Bone marrow (tissue), 2 donors: ENCODE data around the gene IDI1.
"Not testable (repeated sequence)": the region's sequence is repeated elsewhere in the genome, so short reads cannot be mapped to it uniquely, and the experiment has no call there.

Source experiments
- DNase-seq, 2 donors: peaks; one replicate each; lab custom pipeline; 2025; lab: John Stamatoyannopoulos, UW

IDI1 gene

GRCh38 chr10:1034758-1035157 is 14.2 kb downstream of the IDI1 start:
- DNase-seq: no peak

DNA sequence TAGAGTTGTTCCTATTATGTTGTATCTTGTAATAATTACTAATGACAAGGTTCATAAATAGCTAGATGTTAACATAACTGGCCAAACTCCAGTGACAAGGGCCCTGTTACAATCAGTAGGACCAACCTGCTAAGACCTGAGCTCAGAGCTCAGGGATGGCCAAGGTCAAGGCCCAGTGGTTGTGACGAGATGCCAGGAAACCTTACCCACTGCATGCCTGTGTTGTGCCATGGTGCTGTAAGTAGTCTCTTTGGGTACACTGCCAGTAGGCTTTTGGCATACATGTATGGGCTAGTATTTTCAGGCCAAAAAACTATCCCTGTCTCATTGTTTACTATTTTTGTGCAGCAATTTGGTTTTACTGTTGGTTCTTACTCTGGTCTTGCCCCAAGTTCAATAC is 15.3 kb downstream of the IDI1 start:
- no peak for DNase-seq

GRCh38 chr10:1029838-1030237 is 19.1 kb downstream of the IDI1 start:
- no peak for DNase-seq

DNA sequence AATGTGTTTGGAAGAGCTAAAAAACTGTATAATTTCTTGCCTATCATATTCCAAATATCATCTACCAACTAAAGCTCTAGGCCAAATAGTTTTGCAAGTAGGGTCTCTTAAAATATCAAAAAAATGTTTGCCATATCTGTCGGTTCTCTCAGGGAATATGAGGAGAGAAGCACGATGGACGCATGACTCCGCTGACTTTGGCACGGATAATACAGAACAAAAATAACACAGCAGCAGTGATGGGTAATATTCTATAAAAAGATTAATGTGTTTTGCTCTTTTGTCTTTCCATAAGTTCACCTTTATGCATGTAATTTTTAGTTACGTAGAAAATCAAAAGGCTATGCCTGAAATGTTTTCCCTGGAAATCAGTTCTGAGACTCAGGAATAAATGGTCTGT is 22.3 kb downstream of the IDI1 start:
- DNase-seq: no peak

- no peak for DNase-seq
Observed at GRCh38 chr10:1025683-1026082, 23.2 kb downstream of the IDI1 start, which contains the start of gene IDI2. Gene IDI2 (minus strand): TSS chr10:1025859. CDS start chr10:1024723, 1,136 bp downstream.

GRCh38 chr10:1024103-1024502 is 24.8 kb downstream of the IDI1 start:
- no peak for DNase-seq

GRCh38 chr10:1022413-1022812 is 26.5 kb downstream of the IDI1 start:
- DNase-seq: no peak

- no peak for DNase-seq
Observed at GRCh38 chr10:1020958-1021357, 28.0 kb downstream of the IDI1 start.

DNA sequence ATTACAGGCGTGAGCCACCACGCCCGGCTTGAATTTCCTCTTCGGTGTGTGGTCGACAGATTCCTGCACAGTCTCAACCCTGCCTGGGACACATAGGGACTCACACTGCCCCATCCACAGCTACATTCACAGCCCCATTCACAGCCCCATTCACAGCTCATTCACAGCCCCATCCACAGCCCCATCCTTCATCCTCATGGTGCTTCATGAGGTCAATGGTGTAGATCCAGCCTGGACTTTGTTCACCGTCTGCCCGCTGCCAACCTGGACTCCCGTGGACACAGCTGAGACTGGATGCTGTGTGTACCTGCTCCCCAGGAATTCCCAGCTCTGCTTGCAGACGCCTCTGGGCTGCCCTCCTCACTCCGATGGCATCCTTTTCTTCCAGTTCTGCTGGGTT is 28.5 kb downstream of the IDI1 start:
- DNase-seq: no peak

- DNase-seq: no peak
Observed at GRCh38 chr10:1019362-1019761, 29.6 kb downstream of the IDI1 start.

- no peak for DNase-seq
Observed at GRCh38 chr10:1015688-1016087, 33.2 kb downstream of the IDI1 start.

- DNase-seq: no peak
Observed at GRCh38 chr10:1011696-1012095, 37.2 kb downstream of the IDI1 start.

DNA sequence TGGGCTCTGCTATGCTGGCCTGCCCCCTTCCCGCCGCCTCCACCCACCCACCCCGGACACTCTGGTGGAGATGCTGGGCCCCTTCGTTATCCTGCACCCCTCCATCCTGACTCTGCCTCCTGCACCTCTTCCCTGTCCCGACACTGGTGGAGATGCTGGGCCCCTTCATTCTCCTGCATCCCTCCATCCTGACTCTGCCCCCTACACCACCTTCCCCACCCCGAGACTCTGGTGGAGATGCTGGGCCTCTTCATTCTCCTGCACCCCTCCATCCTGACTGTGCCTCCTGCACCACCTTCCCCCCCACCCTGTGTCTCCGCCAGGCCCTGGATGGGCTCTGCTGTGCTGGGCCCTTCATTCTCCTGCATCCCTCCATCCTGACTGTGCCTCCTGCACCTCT is 38.2 kb downstream of the IDI1 start:
- DNase-seq: no peak

- not testable (repeated sequence) for DNase-seq
Observed at GRCh38 chr10:1009947-1010346, 39.0 kb downstream of the IDI1 start.

GRCh38 chr10:1009071-1009494 is 39.8 kb downstream of the IDI1 start:
- DNase-seq: no peak

GRCh38 chr10:1007583-1007982 is 41.3 kb downstream of the IDI1 start:
- no peak for DNase-seq

GRCh38 chr10:1006573-1006972 is 42.3 kb downstream of the IDI1 start:
- DNase-seq: no peak

- DNase-seq: no peak
Observed at GRCh38 chr10:1003884-1004670, 44.8 kb downstream of the IDI1 start.

DNA sequence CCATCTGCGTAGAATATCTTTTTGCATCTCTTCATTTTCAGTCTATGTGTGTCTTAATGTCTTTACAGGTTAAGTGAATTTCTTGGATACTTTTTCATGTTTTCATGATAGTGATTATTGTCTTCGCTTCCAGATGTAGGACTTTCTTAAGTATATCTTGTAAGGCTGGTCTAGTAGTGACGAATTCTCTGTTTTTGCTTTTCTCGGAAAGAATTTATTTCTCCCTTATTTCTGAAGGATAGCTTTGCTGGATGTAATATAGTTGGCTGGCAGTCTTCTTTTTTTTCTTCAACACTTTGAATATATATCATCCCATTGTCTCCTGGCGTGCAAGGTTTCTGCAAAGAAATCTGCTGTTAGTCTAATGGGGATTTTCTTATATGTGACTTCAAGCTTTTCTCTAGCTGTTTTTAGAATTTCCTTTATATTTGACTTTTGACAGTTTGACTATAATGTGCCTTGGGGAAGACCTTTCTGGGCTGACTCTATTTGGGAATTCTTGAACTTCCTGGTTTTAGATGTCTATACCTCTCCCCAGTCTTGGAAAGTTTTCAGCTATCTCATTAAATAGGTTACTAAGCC is 46.4 kb downstream of the IDI1 start:
- DNase-seq: no peak

DNA sequence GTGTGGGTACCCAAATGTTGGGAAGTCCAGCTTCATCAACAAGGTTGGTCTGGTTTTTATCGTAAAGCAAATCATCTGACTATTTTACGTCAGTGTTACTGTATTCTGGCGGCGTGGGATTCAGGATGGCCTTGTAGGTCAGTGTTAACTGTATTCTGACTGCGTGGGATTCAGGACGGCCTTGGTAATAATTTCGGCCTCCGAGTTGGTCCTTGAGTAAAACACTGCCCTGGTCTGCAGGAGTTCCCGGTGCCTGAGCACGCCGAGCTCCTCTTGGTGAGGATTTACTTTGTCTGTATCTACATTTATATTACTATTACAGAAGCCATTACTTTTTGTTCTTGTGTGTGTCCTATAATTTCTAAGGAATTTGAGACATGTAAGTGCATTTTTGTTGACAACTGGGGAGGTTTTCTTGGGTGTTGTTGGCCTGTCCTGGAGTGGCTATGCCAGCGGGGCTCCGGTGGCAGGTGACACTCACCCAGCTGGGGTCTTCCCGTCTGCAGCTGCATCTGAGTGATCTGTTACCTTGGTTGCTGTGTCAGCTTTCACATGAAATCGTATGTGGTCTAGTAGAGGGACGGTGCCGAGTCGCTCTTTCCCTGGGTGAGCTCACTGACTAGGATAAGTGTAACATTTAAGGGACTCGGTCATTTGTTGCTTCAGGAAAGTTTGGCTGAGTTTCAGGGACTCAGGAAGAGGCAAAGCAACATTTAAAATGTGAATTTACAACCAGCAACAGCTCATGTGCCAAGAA is 51.5 kb downstream of the IDI1 start:
- DNase-seq: no peak

DNA sequence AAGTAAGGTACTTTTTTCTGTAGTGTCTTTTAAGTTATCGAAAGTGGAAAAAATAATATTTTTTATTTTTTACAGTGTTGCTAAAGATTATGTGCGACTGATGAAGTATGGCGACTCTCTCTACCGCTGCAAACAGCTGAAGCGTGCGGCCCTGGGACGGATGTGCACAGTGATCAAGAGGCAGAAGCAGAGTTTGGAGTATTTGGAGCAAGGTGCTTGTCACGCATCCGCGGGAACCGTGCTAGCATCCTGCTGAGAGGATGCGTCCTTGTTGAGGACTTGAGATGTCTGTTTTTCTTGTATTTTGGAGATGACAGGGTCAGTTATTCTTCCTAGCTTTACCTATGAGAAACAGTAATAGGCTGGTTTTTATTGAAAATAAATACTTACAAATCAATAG is 52.9 kb downstream of the IDI1 start:
- DNase-seq: no peak

DNA sequence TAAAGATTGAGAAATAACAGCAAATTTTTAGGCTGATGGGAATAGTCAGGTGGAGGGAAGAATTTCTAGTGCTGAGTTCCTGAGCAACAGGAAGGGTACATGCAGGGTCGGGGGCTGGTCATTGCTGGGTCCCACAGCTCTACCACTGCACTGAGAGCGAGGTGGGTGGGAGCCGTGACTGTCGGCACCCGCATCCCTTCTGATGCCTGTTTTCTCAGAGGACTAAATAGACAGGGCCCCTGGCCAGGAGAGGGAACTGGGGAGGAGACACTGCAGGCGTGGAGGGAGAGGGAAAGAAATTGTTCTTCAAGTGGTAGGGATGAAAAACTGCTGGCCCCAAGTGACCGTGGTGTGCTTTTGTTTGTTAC is 53.4 kb downstream of the IDI1 start:
- no peak for DNase-seq
